H9 (cell line): ENCODE results near the gene CDH3. TPM values are rescaled to one million over a fixed set of nuclear protein-coding genes. Genes with fewer than 3 reads are reported as not detected.
A peak's percentile ranks its signal among the peaks of the same experiment; 100 is the strongest.

ENCODE experiments used
- DNase-seq: peaks from one replicate; pipeline ENCODE4 v3.0.0-alpha.2; 2017
- H2AFZ ChIP-seq: one replicate; pipeline ENCODE4 v1.6.1; 2013; ENCODE audit warnings: mild to moderate bottlenecking, low read length, control low read depth, moderate library complexity
- H2AK5ac ChIP-seq: 2 replicates; pipeline ENCODE4 v1.6.1; 2013; ENCODE audit warnings: low read length, control low read depth, mixed read lengths; ENCODE audit not compliant: insufficient read length
- H2BK120ac ChIP-seq: one replicate; pipeline ENCODE4 v1.6.1; 2013; ENCODE audit warnings: low read depth, mild to moderate bottlenecking, low read length, control low read depth, inconsistent platforms; ENCODE audit not compliant: poor library complexity, severe bottlenecking
- H2BK12ac ChIP-seq: 2 replicates; pipeline ENCODE4 v1.6.1; 2013; ENCODE audit warnings: low read length, control low read depth, mixed read lengths, low read depth; ENCODE audit not compliant: insufficient read length
- H2BK15ac ChIP-seq: 2 replicates; pipeline ENCODE4 v1.6.1; 2013; ENCODE audit warnings: low read depth, low read length, control low read depth
- H2BK20ac ChIP-seq: one replicate; pipeline ENCODE4 v1.6.1; 2013; ENCODE audit warnings: low read depth, mild to moderate bottlenecking, low read length, control low read depth, inconsistent platforms; ENCODE audit not compliant: poor library complexity, severe bottlenecking
- H2BK5ac ChIP-seq: 2 replicates; pipeline ENCODE4 v1.6.1; 2013; ENCODE audit warnings: low read length, control low read depth, mixed read lengths; ENCODE audit not compliant: insufficient read length
- H3K14ac ChIP-seq: 2 replicates; pipeline ENCODE4 v1.6.1; 2013; ENCODE audit warnings: low read length, control low read depth; ENCODE audit not compliant: insufficient read depth
- H3K18ac ChIP-seq: 2 replicates; pipeline ENCODE4 v1.6.1; 2013; ENCODE audit warnings: low read depth, mild to moderate bottlenecking, mixed read lengths, low read length, control low read depth; ENCODE audit not compliant: insufficient read length
- H3K23ac ChIP-seq: 2 replicates; pipeline ENCODE4 v1.6.1; 2013; ENCODE audit warnings: low read length, control low read depth, mixed read lengths, low read depth; ENCODE audit not compliant: insufficient read length
- H3K23me2 ChIP-seq: 2 replicates; pipeline ENCODE4 v1.6.1; 2013; ENCODE audit warnings: low read depth, mild to moderate bottlenecking, mixed read lengths, low read length, control low read depth; ENCODE audit not compliant: insufficient read length, poor library complexity, severe bottlenecking
- H3K27ac ChIP-seq: 2 replicates; pipeline ENCODE4 v1.5.1; 2013; ENCODE audit warnings: low read length, control low read depth, mixed read lengths, low read depth; ENCODE audit not compliant: insufficient read length
- H3K27me3 ChIP-seq: 2 replicates; pipeline ENCODE4 v1.6.1; 2013; ENCODE audit warnings: low read length, control low read depth, inconsistent platforms; ENCODE audit not compliant: insufficient read depth
- H3K4ac ChIP-seq: 2 replicates; pipeline ENCODE4 v1.6.1; 2013; ENCODE audit warnings: low read depth, mild to moderate bottlenecking, control low read depth, inconsistent platforms, low read length, moderate library complexity
- H3K4me1 ChIP-seq: 2 replicates; pipeline ENCODE4 v1.6.1; 2013; ENCODE audit warnings: low read length, control low read depth, inconsistent platforms; ENCODE audit not compliant: insufficient read depth
- H3K4me2 ChIP-seq: 2 replicates; pipeline ENCODE4 v1.6.1; 2013; ENCODE audit warnings: low read length, control low read depth, mixed read lengths; ENCODE audit not compliant: insufficient read length, insufficient read depth
- H3K56ac ChIP-seq: 2 replicates; pipeline ENCODE4 v1.6.1; 2013; ENCODE audit warnings: low read depth, mild to moderate bottlenecking, mixed read lengths, low read length, control low read depth; ENCODE audit not compliant: insufficient read length
- H3K79me1 ChIP-seq: 2 replicates; pipeline ENCODE4 v1.6.1; 2013; ENCODE audit warnings: low read depth, mild to moderate bottlenecking, moderate library complexity, low read length, control low read depth, inconsistent platforms; ENCODE audit not compliant: insufficient read depth, poor library complexity, severe bottlenecking
- H3K79me2 ChIP-seq: 2 replicates; pipeline ENCODE4 v1.6.1; 2013; ENCODE audit warnings: low read length, control low read depth, inconsistent platforms; ENCODE audit not compliant: insufficient read depth
- H3K9ac ChIP-seq: 2 replicates; pipeline ENCODE4 v1.6.1; 2013; ENCODE audit warnings: low read length, control low read depth, mixed read lengths; ENCODE audit not compliant: insufficient read length; ENCODE audit errors: extremely low read depth
- H3K9me3 ChIP-seq: one replicate; pipeline ENCODE4 v1.6.1; 2013; ENCODE audit warnings: low read depth, low read length, inconsistent platforms; ENCODE audit not compliant: control insufficient read depth
- H3T11ph ChIP-seq: one replicate; pipeline ENCODE4 v1.6.1; 2013; ENCODE audit warnings: mild to moderate bottlenecking, low read length, control low read depth, inconsistent platforms
- H4K20me1 ChIP-seq: one replicate; pipeline ENCODE4 v1.6.1; 2013; ENCODE audit not compliant: control insufficient read depth, insufficient read length, insufficient read depth
- H4K5ac ChIP-seq: 2 replicates; pipeline ENCODE4 v1.6.1; 2013; ENCODE audit warnings: low read depth, mild to moderate bottlenecking, mixed read lengths, low read length, control low read depth; ENCODE audit not compliant: insufficient read length
- H4K8ac ChIP-seq: replicated peaks from 2 replicates; pipeline ENCODE4 v1.6.1; 2013; ENCODE audit warnings: low read length, control low read depth, mixed read lengths, low read depth; ENCODE audit not compliant: insufficient read length
- H4K91ac ChIP-seq: 2 replicates; pipeline ENCODE4 v1.6.1; 2013; ENCODE audit warnings: low read depth, mild to moderate bottlenecking, moderate library complexity, mixed read lengths, low read length, control low read depth; ENCODE audit not compliant: insufficient read length
- H3K27ac Mint-ChIP-seq, 3 experiments: 2 replicates in 2 of 3; 3 replicates in 1 of 3; pipeline ENCODE4 v1.8.0; 2020 to 2021; ENCODE audit warnings: mixed read lengths in 3 of 3, mild to moderate bottlenecking in 1 of 3, moderate library complexity in 1 of 3
- H3K27me3 Mint-ChIP-seq: 2 replicates; pipeline ENCODE4 v1.8.0; 2021; ENCODE audit warnings: low read depth, mild to moderate bottlenecking, moderate library complexity, mixed read lengths
- H3K36me3 Mint-ChIP-seq, 3 experiments: 2 replicates in 2 of 3; 3 replicates in 1 of 3; pipeline ENCODE4 v1.8.0; 2020 to 2021; ENCODE audit warnings: low read depth in 3 of 3, mixed read lengths in 3 of 3; ENCODE audit not compliant: insufficient read depth in 1 of 3
- H3K4me1 Mint-ChIP-seq, 2 experiments: 2 replicates each; pipeline ENCODE4 v1.8.0; 2020; ENCODE audit warnings: mixed read lengths in 2 of 2
- H3K4me3 Mint-ChIP-seq, 2 experiments: 2 replicates in 1 of 2; 3 replicates in 1 of 2; pipeline ENCODE4 v1.8.0; 2020 to 2021; ENCODE audit warnings: mild to moderate bottlenecking in 2 of 2, mixed read lengths in 2 of 2, moderate library complexity in 1 of 2
- H3K9me3 Mint-ChIP-seq, 2 experiments: 2 replicates in 1 of 2; 3 replicates in 1 of 2; pipeline ENCODE4 v1.8.0; 2020; ENCODE audit warnings: mild to moderate bottlenecking in 2 of 2, mixed read lengths in 2 of 2, moderate library complexity in 1 of 2
- WGBS: extraction: QIAGEN DNeasy Blood & Tissue Kit; methylation state at CpG from one replicate; pipeline ENCODE4 v1.1.7; 2013; ENCODE audit warnings: missing lambda C conversion rate, low lambda C conversion rate, mixed read lengths; ENCODE audit not compliant: insufficient read length; ENCODE audit errors: extremely low coverage; 5-methylcytosine and 5-hydroxymethylcytosine counted together
- total RNA-seq: library from RNA; stranded (reverse); gene quantifications from 2 replicates; pipeline ENCODE4 v1.2.1, GENCODE V29; 2021
- TF ChIP-seq, protein P1 (sequence below): fragments of 200-600 bp; sonication (generic); conservative IDR thresholded peaks from 3 replicates; pipeline ENCODE4 v1.8.0; 2021; ENCODE audit warnings: antibody characterized with exemption, mild to moderate bottlenecking

The CDH3 gene
- total RNA-seq, 1 experiment from 2014 or later, result 97.2 TPM

GRCh38 chr16:68676113-68676860 lies 31.2 kb downstream of the CDH3 start:
- DNase-seq, result no peak
- H3K23me2 ChIP-seq, result no peaks in the 10 kb centered on the region
- no peak overlapping the region for H2BK120ac ChIP-seq
- Mint-ChIP-seq H3K36me3 (peaks cover 24 to 71% (median 63%) of the 10 kb centered on the region in 3 experiments), H3K4me3 (no peak overlapping the region), H3K27me3 (no peaks in the 10 kb centered on the region), H3K4me1 (peaks cover 2 to 6% of the 10 kb centered on the region in 2 experiments; a peak in 1 of 4 replicates), H3K9me3 (no peaks in the 10 kb centered on the region; a peak in 2 of 5 replicates), H3K27ac (peak overlapping the region; percentile 6 to 80 (median 68); a peak in 3 of 7 replicates)
- H2BK15ac ChIP-seq, result no peak overlapping the region
- no peak overlapping the region for H3K4ac ChIP-seq
- H4K91ac ChIP-seq, result no peak overlapping the region
- WGBS, result no CpG with 5 or more reads among the region's 5 CpGs
- no peaks in the 10 kb centered on the region for H4K20me1 ChIP-seq
- no peak overlapping the region for H2BK12ac ChIP-seq
- H2BK20ac ChIP-seq, result no peak overlapping the region
- H3K27me3 ChIP-seq, result no peaks in the 10 kb centered on the region
- TF ChIP-seq, protein P1, sequence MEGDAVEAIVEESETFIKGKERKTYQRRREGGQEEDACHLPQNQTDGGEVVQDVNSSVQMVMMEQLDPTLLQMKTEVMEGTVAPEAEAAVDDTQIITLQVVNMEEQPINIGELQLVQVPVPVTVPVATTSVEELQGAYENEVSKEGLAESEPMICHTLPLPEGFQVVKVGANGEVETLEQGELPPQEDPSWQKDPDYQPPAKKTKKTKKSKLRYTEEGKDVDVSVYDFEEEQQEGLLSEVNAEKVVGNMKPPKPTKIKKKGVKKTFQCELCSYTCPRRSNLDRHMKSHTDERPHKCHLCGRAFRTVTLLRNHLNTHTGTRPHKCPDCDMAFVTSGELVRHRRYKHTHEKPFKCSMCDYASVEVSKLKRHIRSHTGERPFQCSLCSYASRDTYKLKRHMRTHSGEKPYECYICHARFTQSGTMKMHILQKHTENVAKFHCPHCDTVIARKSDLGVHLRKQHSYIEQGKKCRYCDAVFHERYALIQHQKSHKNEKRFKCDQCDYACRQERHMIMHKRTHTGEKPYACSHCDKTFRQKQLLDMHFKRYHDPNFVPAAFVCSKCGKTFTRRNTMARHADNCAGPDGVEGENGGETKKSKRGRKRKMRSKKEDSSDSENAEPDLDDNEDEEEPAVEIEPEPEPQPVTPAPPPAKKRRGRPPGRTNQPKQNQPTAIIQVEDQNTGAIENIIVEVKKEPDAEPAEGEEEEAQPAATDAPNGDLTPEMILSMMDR, result no peak
- H4K5ac ChIP-seq, result no peak overlapping the region
- no peaks in the 10 kb centered on the region for H3K4me1 ChIP-seq
- no peaks in the 10 kb centered on the region for H3K9me3 ChIP-seq
- peaks cover 5% of the 10 kb centered on the region for H3K79me1 ChIP-seq
- no peak overlapping the region for H3K27ac ChIP-seq
- no peak overlapping the region for H4K8ac ChIP-seq
- no peak overlapping the region for H3K23ac ChIP-seq
- H2BK5ac ChIP-seq, result no peak overlapping the region
- no peak overlapping the region for H3K14ac ChIP-seq
- peaks cover 2% of the 10 kb centered on the region; the same call in 1 of the 2 replicates for H3K79me2 ChIP-seq
- H2AK5ac ChIP-seq, result no peak overlapping the region
- no peak overlapping the region for H3K56ac ChIP-seq
- H3K9ac ChIP-seq, result no peak overlapping the region
- no peak overlapping the region for H3K4me2 ChIP-seq
- no peak overlapping the region for H3T11ph ChIP-seq
- H2AFZ ChIP-seq, result no peak overlapping the region
- no peak overlapping the region for H3K18ac ChIP-seq
